CD14-positive monocyte (primary cell): Measurements from ENCODE around the gene THBS1. TPM values are rescaled to one million over a fixed set of nuclear protein-coding genes. Genes with fewer than 3 reads are reported as not detected.
A peak's percentile ranks its signal among the peaks of the same experiment; 100 is the strongest.

Experiments
- DNase-seq, 3 donors: peaks; one replicate each; pipeline ENCODE4 v3.0.0-alpha.2; 2011 to 2022
- H2AFZ ChIP-seq: 2 replicates; pipeline ENCODE4 v1.6.0; 2012; ENCODE audit warnings: mild to moderate bottlenecking, low read depth, low read length, inconsistent platforms; ENCODE audit not compliant: insufficient read depth, poor library complexity, severe bottlenecking
- H3K27ac ChIP-seq, 2 donors: 1 replicate in 1 of 2; 2 replicates in 1 of 2; pipeline ENCODE4 v1.5.1; 2012 to 2013; ENCODE audit warnings: low read length in 2 of 2, control low read depth in 1 of 2, inconsistent platforms in 1 of 2, low read depth in 1 of 2, mild to moderate bottlenecking in 1 of 2
- H3K27me3 ChIP-seq, 2 donors: one replicate each; pipeline versions ENCODE4 v1.6.0 to v1.6.1; 2011 to 2013; ENCODE audit warnings: low read length in 2 of 2; ENCODE audit not compliant: control insufficient read depth in 2 of 2, insufficient read depth in 2 of 2
- H3K36me3 ChIP-seq, 2 donors: replicated peaks in 1 of 2; 1 replicate in 1 of 2; 2 replicates in 1 of 2; pipeline versions ENCODE4 v1.5.1 to v1.6.1; 2012 to 2013; ENCODE audit warnings: low read length in 2 of 2, control low read depth in 1 of 2, inconsistent platforms in 1 of 2, mild to moderate bottlenecking in 1 of 2; ENCODE audit not compliant: insufficient read depth in 2 of 2, control insufficient read depth in 1 of 2
- H3K4me1 ChIP-seq, 2 donors: 1 replicate in 1 of 2; 2 replicates in 1 of 2; pipeline versions ENCODE4 v1.5.1 to v1.6.1; 2012 to 2013; ENCODE audit warnings: low read length in 2 of 2, control low read depth in 1 of 2, inconsistent platforms in 1 of 2, mild to moderate bottlenecking in 1 of 2, moderate library complexity in 1 of 2; ENCODE audit not compliant: insufficient read depth in 2 of 2, control insufficient read depth in 1 of 2
- H3K4me2 ChIP-seq: replicated peaks from 2 replicates; pipeline ENCODE3; 2012; ENCODE audit warnings: low read length, moderate library complexity, mild to moderate bottlenecking; ENCODE audit not compliant: poor library complexity, severe bottlenecking; ENCODE audit errors: extremely low read depth
- H3K4me3 ChIP-seq, 3 experiments: fragments of 200-600 bp in 1 of 3; sonication (generic) in 1 of 3; replicated peaks in 1 of 3; 1 replicate in 2 of 3; 2 replicates in 1 of 3; pipeline ENCODE4 v1.5.1; 2011 to 2013; ENCODE audit warnings: low read length in 3 of 3, mild to moderate bottlenecking in 3 of 3, control low read depth in 2 of 3, low read depth in 2 of 3, inconsistent platforms in 1 of 3, moderate library complexity in 1 of 3
- H3K79me2 ChIP-seq: 2 replicates; pipeline ENCODE4 v1.6.0; 2012; ENCODE audit warnings: mild to moderate bottlenecking, control low read depth, inconsistent platforms, low read length, moderate library complexity; ENCODE audit not compliant: insufficient read depth
- H3K9ac ChIP-seq: 2 replicates; pipeline ENCODE4 v1.6.0; 2017; ENCODE audit warnings: low read length, mild to moderate bottlenecking; ENCODE audit not compliant: insufficient read depth, poor library complexity, severe bottlenecking
- H3K9me3 ChIP-seq, 2 donors: replicated peaks in 1 of 2; 1 replicate in 1 of 2; 2 replicates in 1 of 2; pipeline versions ENCODE4 v1.5.1 to v1.6.1; 2012 to 2013; ENCODE audit warnings: low read length in 2 of 2, control low read depth in 1 of 2; ENCODE audit not compliant: control insufficient read depth in 1 of 2, insufficient read depth in 1 of 2
- H4K20me1 ChIP-seq: 2 replicates; pipeline ENCODE4 v1.6.0; 2012; ENCODE audit warnings: mild to moderate bottlenecking, low read length, control low read depth, moderate library complexity; ENCODE audit not compliant: insufficient read depth
- H3K27ac Mint-ChIP-seq, 7 donors: one replicate each; pipeline ENCODE4 v1.8.0; 2020; ENCODE audit warnings: mild to moderate bottlenecking in 7 of 7, mixed read lengths in 7 of 7, moderate library complexity in 6 of 7, inconsistent platforms in 2 of 7
- H3K27me3 Mint-ChIP-seq, 3 donors: one replicate each; pipeline ENCODE4 v1.8.0; 2021 to 2022; ENCODE audit warnings: low read depth in 3 of 3, mild to moderate bottlenecking in 3 of 3, mixed read lengths in 3 of 3, moderate library complexity in 3 of 3, inconsistent platforms in 1 of 3
- H3K36me3 Mint-ChIP-seq, 2 donors: one replicate each; pipeline ENCODE4 v1.8.0; 2020; ENCODE audit warnings: mixed read lengths in 2 of 2, inconsistent platforms in 1 of 2, mild to moderate bottlenecking in 1 of 2
- H3K4me1 Mint-ChIP-seq: one replicate; pipeline ENCODE4 v1.8.0; 2020; ENCODE audit warnings: mild to moderate bottlenecking, mixed read lengths
- H3K4me3 Mint-ChIP-seq, 2 donors: one replicate each; pipeline ENCODE4 v1.8.0; 2020; ENCODE audit warnings: mild to moderate bottlenecking in 2 of 2, mixed read lengths in 2 of 2, moderate library complexity in 1 of 2
- H3K9me3 Mint-ChIP-seq, 7 donors: one replicate each; pipeline ENCODE4 v1.8.0; 2020 to 2022; ENCODE audit warnings: mixed read lengths in 7 of 7, mild to moderate bottlenecking in 6 of 7, moderate library complexity in 6 of 7, inconsistent platforms in 2 of 7
- WGBS: methylation state at CpG from one replicate; pipeline ENCODE4 v1.1.5; 2013; ENCODE audit warnings: missing lambda C conversion rate; ENCODE audit not compliant: insufficient coverage; 5-methylcytosine and 5-hydroxymethylcytosine counted together
- intact Hi-C, 2 donors: fragments of 100-400 bp; cut with micrococcal nuclease; formaldehyde crosslinking; loops; one replicate each; pipeline versions ENCODE4 v1.15.0 to v1.15.1; 2023
- polyA plus RNA-seq, 3 donors: library from polyadenylated mRNA; depleted of rRNA in 1 of 3; unstranded in 2 of 3; stranded (reverse) in 1 of 3; fragments of 300-500 nt in 2 of 3; fragments of >200 nt in 1 of 3; fragmentation: Illumina TruSeq in 2 of 3; gene quantifications; 1 replicate in 2 of 3; 2 replicates in 1 of 3; pipeline ENCODE4 v1.2.3, GENCODE V29; 2012 to 2021
- TF ChIP-seq, protein P1 (sequence below): fragments of 200-600 bp; IDR thresholded peaks from one replicate; pipeline ENCODE4 v1.8.0; 2022; ENCODE audit warnings: antibody characterized with exemption, mild to moderate bottlenecking

The THBS1 gene
- polyA plus RNA-seq, 3 donors, result 0.52 to 151 (median 55.4) TPM

DNA sequence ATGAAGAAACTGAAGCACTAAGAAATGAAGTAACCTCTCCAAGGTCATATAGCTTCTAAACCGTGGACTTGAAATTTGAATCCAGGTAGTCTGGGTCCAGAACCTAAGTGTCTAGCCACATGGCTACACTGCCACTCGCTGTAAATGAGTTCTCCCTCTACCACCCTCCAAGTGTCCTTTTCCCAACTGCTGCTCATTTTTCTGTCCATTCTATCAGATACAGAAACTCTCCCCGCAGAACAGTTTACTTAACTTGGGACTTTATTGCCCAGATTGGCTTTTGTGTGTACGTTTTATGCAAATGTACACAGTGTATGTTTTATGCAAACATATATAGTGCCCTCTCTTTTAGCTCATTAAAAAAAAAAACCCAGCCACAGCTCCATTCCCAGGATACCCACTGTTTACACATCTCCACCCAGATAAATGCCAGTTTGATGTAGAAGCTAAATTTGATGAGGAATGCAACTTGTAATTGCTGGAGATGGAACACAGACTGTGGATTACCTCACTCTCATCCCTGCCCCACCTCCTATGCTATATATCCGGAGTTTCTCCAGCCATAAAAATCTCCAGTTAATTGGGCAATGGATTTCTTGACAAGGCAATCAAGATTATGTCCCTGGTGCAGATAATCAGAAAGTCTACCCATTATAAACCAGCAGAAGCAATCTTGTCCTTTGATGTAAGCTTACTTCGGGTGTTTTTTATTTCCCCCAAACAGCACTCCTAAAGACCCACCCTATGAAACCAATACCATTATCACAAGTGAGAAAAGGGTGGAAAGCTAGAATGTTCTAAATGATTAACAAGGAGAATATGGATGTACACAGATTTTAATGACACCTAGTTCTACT lies 42.0 kb downstream of the THBS1 start:
- TF ChIP-seq, protein P1, sequence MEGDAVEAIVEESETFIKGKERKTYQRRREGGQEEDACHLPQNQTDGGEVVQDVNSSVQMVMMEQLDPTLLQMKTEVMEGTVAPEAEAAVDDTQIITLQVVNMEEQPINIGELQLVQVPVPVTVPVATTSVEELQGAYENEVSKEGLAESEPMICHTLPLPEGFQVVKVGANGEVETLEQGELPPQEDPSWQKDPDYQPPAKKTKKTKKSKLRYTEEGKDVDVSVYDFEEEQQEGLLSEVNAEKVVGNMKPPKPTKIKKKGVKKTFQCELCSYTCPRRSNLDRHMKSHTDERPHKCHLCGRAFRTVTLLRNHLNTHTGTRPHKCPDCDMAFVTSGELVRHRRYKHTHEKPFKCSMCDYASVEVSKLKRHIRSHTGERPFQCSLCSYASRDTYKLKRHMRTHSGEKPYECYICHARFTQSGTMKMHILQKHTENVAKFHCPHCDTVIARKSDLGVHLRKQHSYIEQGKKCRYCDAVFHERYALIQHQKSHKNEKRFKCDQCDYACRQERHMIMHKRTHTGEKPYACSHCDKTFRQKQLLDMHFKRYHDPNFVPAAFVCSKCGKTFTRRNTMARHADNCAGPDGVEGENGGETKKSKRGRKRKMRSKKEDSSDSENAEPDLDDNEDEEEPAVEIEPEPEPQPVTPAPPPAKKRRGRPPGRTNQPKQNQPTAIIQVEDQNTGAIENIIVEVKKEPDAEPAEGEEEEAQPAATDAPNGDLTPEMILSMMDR, result no peak
- peaks cover 0 to 12% (median 4%) of the 10 kb centered on the region in 7 donors for H3K9me3 Mint-ChIP-seq
- H3K79me2 ChIP-seq, result no peaks in the 10 kb centered on the region
- peaks cover 3 to 10% of the 10 kb centered on the region in 2 donors for H3K4me1 ChIP-seq
- H3K27me3 Mint-ChIP-seq, result peaks cover 0 to 2% (median 1%) of the 10 kb centered on the region in 3 donors
- WGBS, result 96% methylated on average over 3 of the region's 6 CpGs
- no peak overlapping the region for H3K27ac ChIP-seq
- no peaks in the 10 kb centered on the region for H4K20me1 ChIP-seq
- no peak overlapping the region for H3K4me3 Mint-ChIP-seq
- no peak overlapping the region for H2AFZ ChIP-seq
- peaks cover 17% of the 10 kb centered on the region for H3K4me1 Mint-ChIP-seq
- intact Hi-C loops, result no loop called here
- peak overlapping the region in 1 of 7 donors; percentile 28 for H3K27ac Mint-ChIP-seq
- no peak overlapping the region for H3K4me2 ChIP-seq
- no peak for DNase-seq
- no peaks in the 10 kb centered on the region for H3K9me3 ChIP-seq
- H3K36me3 Mint-ChIP-seq, result no peaks in the 10 kb centered on the region
- no peaks in the 10 kb centered on the region for H3K27me3 ChIP-seq
- no peak overlapping the region for H3K4me3 ChIP-seq
- H3K36me3 ChIP-seq, result no peaks in the 10 kb centered on the region
- H3K9ac ChIP-seq, result no peak overlapping the region

DNA sequence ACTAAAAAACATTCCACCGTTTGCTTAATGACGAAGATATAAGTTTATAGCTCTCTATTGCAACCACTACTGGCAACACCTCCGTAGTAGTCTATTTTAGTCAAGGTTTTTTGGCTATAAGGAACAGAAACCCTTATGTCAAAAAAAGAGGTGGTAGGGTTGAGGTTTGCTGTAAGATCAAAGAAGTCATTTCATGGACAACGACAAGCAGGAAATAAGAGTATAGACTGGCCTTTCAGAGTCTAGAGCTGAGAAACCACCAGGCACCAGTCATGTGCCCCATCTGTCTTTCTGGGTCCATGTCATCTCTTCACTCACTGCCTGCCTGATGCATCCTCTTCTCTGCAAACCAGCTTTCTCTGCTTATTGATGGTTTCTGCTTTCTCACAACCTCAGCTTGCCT lies 42.7 kb downstream of the THBS1 start:
- H3K9me3 Mint-ChIP-seq, result peaks cover 0 to 12% (median 4%) of the 10 kb centered on the region in 7 donors
- H3K4me3 Mint-ChIP-seq, result no peak overlapping the region
- Histone ChIP-seq H4K20me1 (no peaks in the 10 kb centered on the region), H3K9me3 (no peaks in the 10 kb centered on the region), H3K9ac (no peak overlapping the region), H2AFZ (no peak overlapping the region), H3K4me2 (no peak overlapping the region), H3K4me3 (no peak overlapping the region), H3K36me3 (no peaks in the 10 kb centered on the region), H3K4me1 (peaks cover 3 to 10% of the 10 kb centered on the region in 2 donors), H3K27ac (no peak overlapping the region), H3K79me2 (no peaks in the 10 kb centered on the region), H3K27me3 (no peaks in the 10 kb centered on the region)
- H3K27ac Mint-ChIP-seq, result no peak overlapping the region
- peaks cover 17% of the 10 kb centered on the region for H3K4me1 Mint-ChIP-seq
- H3K36me3 Mint-ChIP-seq, result no peaks in the 10 kb centered on the region
- intact Hi-C loops, result no loop called here
- DNase-seq, result no peak
- TF ChIP-seq, protein P1, result no peak
- H3K27me3 Mint-ChIP-seq, result peaks cover 0 to 1% (median 0%) of the 10 kb centered on the region in 3 donors
- 17% methylated on average over 1 of the region's 4 CpGs for WGBS
